Middle frontal gyrus (tissue), 1 donor: ENCODE data around the gene GRK5.

ENCODE experiments used
- DNase-seq: peaks from one replicate; pipeline ENCODE4 v3.0.0-alpha.2; 2015; ENCODE audit warnings: low spot score; ENCODE audit errors: extremely low spot score

The GRK5 gene

DNA sequence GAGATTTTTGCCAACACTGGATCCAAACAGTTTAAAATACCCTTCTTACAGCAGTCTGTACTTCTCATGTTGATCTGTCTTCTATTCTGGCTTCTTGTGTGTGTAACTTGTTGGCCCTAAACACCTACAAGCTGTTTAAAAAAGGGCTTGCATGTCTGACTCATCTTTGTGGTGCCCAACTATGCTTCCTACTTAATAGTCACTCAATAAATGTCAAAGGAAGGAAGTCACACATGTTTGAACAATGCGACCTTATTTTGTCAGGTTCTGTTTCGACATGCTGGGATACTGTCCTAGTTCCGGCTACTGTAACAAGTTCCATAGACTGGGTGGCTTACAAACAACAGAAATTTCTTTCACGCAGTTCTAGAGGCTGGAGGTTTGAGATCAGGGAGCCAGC is 9.4 kb upstream of the GRK5 start:
- no peak for DNase-seq

DNA sequence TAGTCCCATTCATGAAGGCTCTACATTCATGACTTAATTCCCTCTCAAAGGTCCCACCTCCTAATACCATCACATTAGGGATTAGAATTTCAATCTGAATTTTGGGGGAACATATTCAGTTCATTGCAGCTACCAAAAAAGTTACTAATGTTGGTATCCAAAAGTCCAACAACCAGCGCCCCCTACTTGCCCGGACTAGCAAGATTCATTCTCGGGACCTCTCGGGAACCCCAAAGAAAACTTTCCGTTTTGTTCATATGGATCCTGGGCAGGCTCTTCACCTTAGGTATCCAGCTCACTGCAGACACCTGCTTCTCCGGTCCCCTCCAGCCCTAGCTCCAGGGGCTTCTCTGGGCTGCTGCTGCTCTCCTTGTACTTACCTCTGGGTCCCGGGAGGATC is 8.9 kb upstream of the GRK5 start:
- DNase-seq, result no peak

DNA sequence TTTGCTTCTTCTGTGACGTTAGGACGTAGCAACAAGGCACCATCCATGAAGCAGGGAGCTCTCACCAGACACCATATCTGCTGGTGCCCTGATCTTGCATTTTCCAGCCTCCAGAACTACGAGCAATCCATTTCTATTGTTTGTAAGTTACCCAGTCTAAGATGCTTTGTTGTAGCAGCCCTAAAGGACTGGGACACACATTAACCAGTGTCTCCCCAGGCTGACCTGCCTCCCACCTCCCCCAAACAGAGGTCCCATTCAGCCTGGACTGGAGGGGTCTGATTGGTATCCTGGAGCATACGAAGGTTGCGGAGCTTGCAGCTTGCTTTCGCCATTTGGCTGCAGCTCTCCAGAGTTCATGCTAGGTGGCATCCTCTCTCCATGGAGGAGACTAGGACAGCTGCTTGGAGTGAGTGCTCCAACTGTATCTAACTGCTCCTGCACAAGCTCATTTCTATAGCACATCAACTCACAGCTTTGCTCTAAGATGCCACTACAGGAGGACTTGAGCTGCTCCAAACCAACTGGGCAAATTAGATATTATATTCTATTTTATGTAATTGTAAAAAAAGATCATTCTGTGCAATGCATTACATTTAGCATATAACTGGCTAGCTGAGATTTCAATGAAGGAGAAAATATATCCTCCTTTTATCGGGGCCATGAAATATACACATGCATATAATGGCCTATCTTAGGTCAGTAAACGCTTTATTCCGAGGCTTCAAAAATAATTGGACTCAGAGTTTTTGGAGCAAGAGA is 8.0 kb upstream of the GRK5 start:
- DNase-seq, result peak; percentile 79

DNA sequence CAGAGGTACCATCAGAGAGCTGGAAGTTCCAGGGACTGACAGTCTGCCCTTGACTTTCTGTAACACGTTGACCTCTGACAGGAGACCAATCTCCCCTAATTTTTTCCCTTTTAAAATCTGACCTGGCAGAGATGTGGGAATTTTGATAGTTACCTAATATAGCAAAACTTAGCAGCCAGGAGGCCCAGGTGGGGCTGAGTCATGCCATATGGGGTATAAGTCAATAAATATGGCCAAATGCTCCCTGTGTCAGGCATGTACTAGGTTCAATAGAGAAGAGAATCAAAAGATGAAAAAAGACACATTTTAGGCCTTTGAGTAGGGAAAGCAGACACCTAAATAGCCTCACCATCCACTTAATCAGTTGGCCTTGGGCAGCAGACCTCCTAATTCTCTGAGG is 6.1 kb upstream of the GRK5 start:
- DNase-seq, result no peak

DNA sequence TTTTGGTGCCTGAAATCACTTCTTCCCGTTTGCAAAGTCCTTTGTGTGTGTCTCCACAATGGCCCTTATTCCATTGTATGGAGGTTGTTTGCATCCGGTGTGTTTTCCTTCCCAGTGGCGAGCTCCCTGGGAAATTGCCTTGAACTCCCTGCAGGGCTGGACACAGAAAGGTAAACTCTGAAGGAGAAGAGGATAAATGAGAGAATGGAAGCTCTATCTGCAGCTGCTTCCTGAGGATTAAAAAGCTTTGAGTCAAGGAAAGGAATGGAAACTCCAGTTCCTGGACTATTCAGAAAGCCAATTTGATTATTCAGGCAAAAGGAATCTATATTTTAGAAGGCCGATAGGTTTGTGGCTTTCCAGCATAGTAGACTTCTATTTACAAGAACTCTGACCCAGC is 4.4 kb upstream of the GRK5 start:
- no peak for DNase-seq

- no peak for DNase-seq
Observed at GRCh38 chr10:119205894-119206602, 1.3 kb upstream of the GRK5 start.

- DNase-seq, result peak; percentile 25
Observed at GRCh38 chr10:119206603-119207365, 587 bp upstream of the GRK5 start.

- peak; percentile 20 for DNase-seq
Observed at GRCh38 chr10:119207713-119208552, 562 bp downstream of the GRK5 start.

GRCh38 chr10:119208553-119208940 is 1.2 kb downstream of the GRK5 start:
- DNase-seq, result no peak

DNA sequence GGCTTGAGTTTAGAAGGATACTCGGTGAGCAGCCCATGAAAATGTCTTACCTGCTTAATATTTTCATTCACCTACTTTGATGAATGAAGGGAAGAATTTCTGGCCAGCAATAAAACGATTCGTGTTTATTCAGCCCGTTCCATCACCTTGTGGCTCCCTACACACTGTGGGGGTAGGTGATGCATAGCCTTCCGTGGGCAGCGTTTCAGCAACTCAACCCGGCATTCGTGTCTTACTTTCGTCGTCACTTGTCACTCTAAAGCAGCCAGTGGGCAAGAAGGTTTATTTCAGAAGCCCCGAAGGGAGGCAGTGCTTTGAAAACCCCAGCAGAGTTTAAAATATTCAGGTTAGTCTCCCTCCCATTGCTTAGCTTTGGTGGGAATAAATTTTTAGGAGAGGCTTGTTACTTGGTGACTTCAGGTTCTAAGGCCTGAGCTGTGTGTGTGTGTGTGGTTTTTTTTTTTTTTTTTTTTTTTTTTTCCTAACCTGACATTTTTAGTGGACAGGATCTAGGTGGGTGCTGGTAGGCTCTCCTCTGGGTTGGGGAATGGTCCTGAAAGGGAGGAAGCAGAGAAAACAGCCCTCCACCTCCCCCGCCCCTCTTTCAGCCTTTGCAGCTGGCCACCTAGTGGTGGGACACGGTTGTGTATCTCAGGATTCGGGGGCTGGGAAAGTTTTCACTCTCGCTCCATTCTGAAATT is 1.8 kb downstream of the GRK5 start:
- peak; percentile 24 for DNase-seq

DNA sequence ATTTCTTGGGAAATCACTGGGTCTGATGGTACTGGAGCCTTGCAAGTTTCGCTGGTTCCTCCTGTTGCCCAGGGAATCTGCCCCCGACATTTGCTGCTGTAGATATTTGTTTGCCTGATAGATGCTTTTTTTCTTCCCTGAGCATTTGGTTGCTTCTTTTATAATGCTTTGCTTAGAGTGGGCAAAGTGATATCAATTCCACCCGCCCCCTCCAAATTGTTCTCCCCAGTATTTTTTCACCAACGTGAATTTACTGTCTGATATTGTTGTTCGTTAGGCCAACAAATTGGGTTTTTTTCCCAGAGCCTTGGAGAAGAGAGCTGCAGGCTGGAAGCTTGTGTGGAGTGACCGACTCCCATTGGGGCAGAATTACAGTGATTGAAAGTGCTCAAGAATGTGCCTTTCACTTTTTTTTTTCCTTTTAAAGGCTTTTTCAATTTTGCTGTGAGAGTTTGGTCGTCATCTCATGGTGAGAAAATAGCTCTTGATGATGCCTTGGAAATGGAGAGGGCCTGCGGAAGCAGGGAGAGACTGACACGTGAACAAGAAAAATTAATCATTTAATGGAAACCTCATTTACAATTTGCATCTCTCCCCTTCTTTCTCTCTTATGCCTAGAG is 2.5 kb downstream of the GRK5 start:
- DNase-seq, result no peak

DNA sequence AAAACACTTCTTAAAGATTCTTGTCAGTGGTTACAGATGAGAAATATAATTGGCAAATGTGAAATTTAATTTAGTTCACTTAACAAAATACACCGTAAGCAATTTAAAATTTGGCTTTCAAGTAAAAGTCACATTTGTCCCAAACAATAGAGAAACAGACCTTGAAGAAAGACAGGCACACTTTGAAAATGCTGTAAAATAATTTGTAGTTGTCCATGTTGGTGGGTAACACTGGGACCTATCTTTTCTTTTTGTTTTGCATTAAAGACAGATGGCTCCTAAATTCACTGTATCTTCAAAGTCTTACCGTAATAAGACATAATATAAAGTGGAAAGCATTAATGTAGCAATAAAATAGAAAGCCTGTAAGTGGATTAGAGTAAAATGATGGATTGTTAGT is 3.3 kb downstream of the GRK5 start:
- no peak for DNase-seq

DNA sequence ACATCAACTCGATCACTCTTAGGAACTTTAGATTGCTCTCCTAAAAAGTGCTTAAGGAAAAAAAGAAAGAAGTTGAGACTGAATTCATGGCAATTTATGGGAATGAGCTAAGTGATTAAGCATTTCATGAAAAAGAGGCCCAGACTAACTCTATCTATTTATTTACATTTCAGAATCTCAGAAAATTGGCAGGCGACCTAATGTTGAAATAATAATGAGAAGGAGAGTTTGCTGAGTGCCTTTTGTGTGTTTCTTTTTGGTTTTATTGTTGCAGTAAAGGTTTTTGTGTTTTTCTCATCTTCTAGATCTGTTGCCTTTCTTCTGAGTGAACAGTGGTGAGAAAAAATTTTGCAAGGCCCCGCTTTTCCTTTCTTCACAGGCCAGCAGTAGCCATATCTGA is 3.8 kb downstream of the GRK5 start:
- DNase-seq, result no peak

- no peak for DNase-seq
Observed at GRCh38 chr10:119211625-119212441, 4.5 kb downstream of the GRK5 start.

- no peak for DNase-seq
Observed at GRCh38 chr10:119215371-119215770, 8.0 kb downstream of the GRK5 start.

- DNase-seq, result no peak
Observed at GRCh38 chr10:119216127-119216526, 8.8 kb downstream of the GRK5 start.

DNA sequence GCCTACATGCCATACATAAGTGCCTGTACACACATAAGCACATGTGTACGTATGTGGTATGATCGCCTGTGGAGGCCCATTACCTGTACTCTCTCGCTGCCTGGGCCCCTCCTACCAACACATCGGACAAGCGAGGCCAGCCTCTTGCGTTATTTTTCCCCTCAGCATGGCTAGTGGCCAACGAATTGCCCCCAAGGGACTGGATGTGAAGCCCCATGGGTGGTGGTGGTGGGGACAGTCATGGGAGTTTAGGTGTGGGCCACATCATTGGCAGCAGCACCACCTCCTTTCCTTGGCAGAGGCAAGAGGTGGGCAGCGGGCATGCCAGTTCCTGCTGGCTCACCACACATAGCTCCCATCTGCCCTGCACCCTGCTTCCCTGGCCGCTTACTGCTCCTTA is 10.0 kb downstream of the GRK5 start:
- no peak for DNase-seq

DNA sequence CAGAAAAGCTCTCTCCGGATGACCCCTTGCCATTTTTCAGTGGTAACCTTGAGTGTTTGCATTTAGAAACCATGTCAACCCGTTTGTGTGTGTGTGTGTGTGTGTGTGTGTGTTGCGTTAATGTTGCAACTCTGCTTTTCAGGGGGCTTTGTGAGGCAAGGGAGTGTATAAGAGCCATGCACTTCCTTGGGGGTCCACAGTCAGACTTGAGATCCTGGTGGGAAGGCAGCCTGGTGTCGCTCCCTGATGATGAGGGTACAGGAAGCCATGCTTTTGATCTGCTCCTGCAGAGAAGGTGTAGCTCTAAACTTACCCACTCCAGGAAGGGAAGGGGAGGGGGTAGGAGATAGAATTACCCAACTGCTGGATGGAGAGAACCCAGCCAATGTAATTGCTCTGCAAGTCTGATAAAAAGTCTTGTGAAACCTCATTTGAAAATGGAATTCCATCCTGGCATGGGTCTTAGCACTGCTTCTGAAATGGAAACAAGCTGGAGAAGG is 10.7 kb downstream of the GRK5 start:
- DNase-seq, result no peak

- no peak for DNase-seq
Observed at GRCh38 chr10:119219871-119220270, 12.5 kb downstream of the GRK5 start.
